CD4-positive, alpha-beta T cell treated with Interleukin-17A for 1 hour (primary cell): ENCODE data around the gene HEMGN.

Source experiments
- DNase-seq: peaks from one replicate; pipeline ENCODE4 v3.0.0-alpha.2; 2020

The HEMGN gene

GRCh38 chr9:97891736-97892135, 46.2 kb downstream of the HEMGN start:
- no peak for DNase-seq

- peak; percentile 71 for DNase-seq
Observed at GRCh38 chr9:97889941-97890887, 47.8 kb downstream of the HEMGN start.

DNA sequence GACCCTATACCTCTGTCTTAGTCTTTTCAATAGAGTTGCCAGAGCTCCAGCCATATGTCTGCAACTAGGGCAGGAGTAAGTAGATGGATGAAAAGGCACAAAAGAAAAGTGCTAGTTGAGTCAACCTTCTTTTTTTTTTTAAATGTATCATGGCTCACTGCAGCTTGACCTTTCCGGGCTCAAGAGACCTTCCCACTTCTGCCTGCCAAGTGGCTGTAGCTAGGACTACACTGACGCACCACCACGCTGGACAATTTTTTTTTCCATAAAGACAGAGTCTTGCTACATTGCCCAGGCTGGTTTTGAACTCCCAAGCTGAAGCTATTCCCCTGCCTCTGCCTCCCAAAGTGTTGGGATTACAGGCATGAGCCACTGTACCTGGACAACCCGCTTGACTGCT, 57.6 kb downstream of the HEMGN start:
- no peak for DNase-seq
